Dedifferentiated amniotic fluid mesenchymal stem cell (primary cell): ENCODE data around the gene LYPD3.
"Not testable (repeated sequence)": the region's sequence is repeated elsewhere in the genome, so short reads cannot be mapped to it uniquely, and the experiment has no call there.

Experiments
- DNase-seq: peaks from one replicate; pipeline ENCODE4 v3.0.0-alpha.2; 2016; ENCODE audit errors: extremely low spot score

Gene LYPD3

DNA sequence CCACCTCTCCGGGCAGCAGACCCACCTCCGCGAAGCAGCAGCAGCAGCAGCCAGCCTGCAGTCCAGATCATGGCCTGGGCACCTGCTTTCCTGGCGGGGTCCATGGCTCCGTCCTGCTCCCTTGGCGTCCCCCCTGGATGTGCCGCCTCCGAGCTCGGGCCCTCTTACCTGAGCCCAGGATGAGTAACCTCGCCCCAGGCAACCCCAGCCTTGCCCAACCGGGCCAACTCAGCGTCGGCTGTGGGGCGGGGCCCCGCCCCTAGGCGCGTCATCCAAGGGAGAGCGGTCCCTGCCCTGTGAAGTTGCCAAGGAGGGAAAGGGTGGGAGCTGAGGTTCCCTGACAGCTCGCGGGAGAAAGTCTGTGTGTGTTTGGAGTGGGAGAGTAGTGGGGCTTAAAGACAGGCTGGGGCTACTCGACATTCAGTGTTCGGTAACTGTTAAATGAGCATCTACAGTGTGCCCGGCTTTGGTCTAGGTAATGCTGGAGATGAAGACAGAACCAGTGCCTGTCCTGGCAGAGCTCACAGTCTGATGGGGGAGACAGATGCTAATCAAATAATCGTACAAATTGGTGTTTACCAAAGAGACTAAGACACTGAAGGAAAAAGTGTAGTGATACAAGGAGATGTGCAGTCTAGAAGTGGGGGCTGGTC, at the start of gene LYPD3:
Gene LYPD3 (minus strand): TSS at position 141 of the 653 bp plus-strand sequence. CDS start 37 bp downstream, at position 104.
- no peak for DNase-seq

DNA sequence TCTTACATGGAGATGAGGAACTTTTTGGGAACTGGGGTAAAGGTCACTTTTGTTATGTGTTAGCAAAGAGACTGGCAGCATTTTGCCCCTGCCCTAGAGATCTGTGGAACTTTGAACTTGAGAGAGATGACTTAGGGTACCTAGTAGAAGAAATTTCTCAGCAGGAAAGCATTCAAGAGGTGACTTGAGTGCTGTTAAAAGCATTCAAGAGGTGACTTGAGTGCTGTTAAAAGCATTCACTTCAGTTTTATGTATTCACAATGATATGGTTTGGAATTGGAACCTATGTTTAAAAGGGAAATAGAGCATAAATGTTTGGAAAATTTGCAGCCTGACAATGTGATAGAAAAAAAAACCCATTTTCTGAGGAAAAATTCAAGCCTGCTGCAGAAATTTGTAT, 47.0 kb upstream of the LYPD3 start:
- not testable (repeated sequence) for DNase-seq

DNA sequence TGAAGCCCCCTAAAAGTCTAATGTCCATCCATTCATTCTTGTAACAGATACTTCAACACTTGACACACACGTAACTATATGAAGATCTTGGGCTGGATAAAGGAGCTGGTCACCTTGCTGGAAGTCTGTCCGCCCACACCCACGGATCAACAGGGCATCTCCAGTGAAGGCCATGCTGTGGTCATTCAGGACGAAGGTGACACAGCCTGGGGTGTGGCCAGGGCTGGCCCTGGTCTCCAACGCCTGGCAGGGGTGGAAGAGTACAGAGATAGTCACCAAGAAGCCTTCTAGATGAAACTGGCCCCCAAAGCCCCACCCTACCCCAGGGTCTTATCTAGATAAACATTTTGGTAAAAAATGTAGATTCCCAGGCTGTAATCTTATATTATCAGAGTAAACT, 45.9 kb upstream of the LYPD3 start:
- no peak for DNase-seq

DNA sequence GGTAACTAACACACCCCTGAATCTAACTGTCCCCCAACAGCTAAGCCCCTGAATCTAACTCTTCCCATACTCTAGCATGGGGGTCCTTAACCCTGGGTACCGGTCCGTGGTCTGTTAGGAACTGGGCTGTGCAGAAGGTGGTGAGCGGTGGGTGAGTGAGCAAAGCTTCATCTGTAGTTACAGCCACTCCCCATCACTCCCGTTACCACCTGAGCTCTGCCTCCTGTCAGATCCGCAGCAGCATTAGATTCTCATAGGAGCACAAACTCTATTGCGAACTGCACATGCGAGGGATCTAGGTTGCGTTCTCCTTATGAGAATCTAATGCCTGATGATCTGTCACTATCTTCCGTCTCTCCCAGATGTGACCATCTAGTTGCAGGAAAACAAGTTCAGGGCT, 45.3 kb upstream of the LYPD3 start:
- DNase-seq: no peak

DNA sequence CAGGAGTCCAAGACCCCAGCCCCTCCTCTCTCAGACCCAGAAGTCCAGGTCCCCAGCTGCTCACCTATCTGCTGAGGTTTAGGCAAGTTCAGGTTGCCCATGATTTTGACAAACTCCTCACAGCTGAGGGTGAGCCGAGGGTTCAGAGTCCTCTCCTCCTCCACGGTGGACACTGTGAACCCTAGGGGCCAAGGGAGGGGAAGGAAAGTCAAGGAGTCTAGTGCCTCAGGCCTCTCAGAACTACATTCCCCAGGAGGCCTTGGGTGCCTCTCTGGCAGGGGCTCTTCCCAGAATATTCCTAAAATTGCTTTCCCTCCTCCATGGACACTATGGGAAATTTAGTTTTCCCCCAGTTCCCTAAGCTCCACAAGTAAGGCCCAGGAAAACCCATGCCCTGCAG, 42.5 kb upstream of the LYPD3 start:
- no peak for DNase-seq

DNA sequence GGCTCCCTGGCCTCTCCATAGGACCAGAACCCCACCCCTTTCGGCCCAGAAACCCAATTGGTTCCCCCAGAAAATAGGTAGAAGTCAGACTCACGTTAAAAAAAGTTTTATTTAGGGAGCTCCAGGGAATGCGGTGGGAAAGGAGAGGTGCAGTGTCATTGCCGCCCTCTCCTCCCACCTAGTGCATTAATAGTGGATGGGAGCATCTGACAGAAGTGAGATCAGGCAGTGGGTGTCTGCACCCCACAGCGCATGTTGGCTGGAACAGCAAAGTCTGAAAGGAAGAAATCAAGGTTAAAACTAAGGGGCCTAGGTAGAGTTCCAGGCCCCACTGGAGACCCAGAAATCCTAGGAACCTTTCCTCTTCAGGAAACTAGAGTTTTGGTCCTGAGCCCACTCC, 41.2 kb upstream of the LYPD3 start:
- no peak for DNase-seq

DNA sequence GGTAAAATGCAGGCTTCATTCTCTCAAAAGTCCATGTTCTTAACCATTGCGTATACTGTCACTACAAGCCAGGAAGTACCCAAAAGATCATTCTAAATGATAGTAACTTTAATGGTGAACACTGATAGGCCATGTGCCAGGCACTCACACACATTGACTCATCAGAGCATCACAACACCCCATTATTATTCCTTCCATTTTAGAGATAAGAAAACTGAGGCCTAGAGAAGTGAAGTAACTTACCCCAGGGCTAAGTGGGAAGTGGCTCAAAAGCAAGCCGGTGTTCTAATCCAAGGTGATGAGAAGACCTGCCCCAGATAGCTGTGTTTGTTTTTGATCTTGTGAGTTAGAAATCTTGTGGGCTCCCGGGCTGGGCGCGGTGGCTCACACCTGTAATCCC, 40.5 kb upstream of the LYPD3 start:
- DNase-seq: no peak

DNA sequence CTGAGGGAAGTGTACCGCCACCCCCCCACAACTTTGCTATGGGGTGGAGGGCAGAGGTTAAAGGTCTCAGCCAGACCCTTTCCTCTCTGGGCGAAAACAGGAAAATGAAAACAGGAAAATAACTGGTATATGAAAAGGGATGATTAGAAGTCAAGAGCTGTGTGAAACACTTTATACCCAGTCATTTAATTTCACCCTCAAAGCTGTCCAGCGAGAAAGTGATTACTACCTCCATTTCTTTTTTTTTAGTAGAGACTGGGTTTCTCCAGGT, 39.7 kb upstream of the LYPD3 start:
- DNase-seq: no peak

DNA sequence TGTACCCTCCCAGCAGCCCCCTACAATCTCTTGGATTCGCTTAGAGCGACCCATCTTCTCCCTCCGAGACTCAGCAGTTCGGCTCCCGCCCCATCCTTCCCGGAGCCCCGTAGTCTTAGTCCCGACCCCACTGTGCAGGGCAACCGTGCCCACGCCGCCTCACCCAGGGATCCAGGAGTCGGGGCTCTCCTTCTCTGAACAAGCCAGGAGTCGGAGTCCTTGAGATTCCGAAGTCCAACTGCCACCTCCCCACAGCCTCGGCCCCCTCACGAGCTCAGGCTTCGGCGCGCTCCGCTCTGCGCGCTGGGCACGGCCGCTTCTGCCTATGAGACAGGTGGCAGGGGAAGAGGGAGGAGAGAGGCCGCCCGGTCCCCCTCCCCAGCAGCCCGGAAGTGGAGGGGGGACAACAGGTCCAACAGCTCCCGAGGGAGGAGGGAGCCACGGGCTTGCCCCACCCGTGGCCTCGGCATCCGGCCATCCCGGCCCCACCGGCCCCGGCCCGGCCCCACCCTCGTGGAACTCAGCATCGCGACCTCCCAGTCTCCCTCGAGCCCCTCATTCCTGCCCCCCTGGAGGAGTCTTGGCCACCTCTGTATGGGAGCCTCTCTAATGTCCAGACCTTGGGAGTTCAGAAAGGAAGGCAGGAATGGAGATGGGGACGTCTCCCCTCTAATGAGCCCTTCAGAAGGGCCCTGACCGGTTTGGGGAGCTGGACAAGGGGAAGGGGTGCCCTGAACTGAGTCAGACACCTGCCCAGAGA, 39.2 kb upstream of the LYPD3 start, which contains the start of gene PHLDB3:
Gene PHLDB3 (minus strand): TSS at position 321 of the 760 bp plus-strand sequence. CDS start 628 bp downstream, outside the sequence.
- DNase-seq: no peak

DNA sequence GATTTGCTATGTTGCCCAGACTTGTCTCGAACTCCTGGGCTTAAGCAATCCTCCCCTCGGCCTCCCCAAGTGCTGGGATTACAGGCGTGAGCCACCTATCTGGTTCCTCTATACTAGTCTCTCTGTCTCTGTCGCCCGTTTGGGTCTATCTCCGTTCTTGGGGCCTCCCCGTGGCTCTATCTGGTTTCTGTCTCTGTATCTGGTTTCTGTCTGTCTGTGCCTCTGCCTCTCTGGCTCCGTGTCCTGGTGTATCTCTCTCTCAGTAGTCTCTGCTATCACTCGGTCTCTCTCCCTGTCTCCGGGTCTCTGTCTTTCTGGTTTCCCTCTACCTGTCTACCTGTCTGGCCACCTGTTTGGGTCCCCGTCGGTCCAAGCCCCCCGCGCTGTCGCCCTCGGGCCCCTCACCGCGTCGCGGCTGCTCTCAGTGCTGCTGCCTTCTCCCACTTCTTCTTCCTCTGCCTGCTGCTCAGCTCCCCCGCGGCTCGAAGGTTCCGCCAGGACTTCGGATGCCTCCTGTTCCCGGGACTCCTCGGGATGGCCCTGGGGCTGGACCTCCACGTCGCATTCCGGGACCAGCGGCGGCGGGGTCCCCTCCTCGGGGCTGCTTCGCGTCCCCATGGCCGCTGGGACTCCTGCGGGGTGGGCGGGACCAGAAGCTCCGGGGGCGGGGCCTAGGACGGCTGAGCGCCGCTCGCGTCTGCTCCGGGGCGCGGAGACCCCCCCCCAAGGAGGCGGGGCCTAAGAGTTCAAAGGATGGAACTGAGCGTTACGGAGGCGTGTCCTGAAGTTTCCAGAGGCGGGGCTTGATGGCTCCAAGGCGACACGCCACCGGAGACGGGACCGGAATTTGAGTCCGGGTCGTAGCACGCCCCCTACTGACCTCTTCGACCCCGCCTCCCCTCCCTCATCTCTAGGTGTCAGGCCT, 38.4 kb upstream of the LYPD3 start:
- DNase-seq: peak; percentile 91

DNA sequence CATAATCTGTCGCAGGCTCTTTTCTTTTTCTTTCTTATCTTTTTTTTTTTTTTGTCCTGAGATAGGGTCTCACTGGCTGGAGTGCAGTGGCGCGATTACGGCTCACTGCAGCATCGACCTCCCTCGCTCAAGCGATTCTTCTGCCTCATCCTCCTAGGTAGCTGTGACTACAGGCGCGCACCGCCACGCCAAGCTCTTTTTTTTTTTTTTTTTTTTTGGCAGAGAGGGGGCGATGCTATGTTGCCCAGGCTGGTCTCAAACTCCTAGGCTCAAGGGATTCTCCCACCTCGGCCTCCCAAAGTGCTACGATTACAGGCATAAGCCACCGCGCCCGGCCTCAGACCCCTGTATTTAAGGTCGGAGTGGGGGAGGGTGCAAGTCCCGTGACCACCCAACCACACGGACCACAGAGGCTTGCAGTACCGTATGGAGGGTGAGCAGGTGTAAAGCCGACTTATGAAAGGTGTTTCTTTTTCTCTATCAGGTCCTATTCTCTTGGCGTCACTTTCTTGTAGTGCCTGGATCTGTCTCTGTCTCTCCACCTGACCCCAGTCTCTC, 37.1 kb upstream of the LYPD3 start:
- no peak for DNase-seq

DNA sequence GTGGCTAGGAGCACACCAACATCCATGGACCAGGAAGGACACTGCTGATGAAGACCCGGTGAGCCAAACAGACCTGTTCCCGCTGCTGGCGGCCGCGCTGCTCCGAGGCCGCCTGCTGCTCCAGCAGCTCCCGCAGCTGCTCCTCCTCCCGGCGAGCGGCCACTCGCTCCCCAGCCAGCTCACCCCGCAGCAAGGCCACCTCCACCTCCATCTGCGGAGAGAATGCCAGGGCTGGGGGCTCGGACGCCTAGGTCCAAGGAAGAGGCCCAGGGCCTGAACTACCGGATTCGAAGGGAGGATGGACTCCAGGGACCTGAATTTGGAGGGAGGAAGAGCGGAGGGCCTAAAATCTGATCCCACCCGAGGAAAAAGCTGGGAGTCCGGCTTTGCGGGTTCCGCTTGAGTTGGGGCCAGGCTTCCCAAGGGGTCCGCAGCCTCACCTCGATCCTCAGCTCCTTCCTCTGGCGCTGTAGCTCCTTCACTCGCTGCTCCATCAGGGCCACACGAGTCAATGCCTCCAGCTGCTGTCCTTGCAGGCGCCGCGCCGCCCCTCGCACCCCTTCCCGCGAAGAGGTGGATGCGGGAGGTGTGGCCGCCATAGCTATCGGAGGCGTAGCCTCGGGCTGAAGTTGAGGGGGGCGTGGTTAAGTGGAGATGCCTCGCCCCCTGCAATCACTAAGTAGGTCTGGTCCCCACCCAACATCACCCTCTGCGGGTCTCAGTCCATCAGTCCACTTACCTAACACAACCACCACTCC, 36.4 kb upstream of the LYPD3 start:
- no peak for DNase-seq

DNA sequence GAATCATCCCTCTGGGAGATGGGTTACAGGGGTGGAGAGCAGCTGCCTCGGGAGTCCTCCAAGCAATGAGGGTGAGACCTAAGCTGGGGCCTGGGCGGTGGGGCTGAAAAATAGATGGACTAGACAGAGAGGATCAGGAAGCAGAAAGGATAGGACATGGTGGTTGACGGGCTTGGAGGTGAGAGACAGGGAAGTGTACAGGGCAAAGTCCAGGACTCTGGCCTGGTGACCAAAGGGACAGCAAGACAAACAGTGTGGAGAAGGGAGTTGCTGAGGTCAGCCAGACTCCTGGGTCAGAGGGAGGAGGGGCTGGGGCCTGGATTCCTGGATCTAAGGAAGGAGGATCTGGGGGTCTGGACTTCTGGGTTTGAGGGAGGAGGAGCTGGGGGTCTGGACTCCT, 33.6 kb upstream of the LYPD3 start:
- DNase-seq: no peak

DNA sequence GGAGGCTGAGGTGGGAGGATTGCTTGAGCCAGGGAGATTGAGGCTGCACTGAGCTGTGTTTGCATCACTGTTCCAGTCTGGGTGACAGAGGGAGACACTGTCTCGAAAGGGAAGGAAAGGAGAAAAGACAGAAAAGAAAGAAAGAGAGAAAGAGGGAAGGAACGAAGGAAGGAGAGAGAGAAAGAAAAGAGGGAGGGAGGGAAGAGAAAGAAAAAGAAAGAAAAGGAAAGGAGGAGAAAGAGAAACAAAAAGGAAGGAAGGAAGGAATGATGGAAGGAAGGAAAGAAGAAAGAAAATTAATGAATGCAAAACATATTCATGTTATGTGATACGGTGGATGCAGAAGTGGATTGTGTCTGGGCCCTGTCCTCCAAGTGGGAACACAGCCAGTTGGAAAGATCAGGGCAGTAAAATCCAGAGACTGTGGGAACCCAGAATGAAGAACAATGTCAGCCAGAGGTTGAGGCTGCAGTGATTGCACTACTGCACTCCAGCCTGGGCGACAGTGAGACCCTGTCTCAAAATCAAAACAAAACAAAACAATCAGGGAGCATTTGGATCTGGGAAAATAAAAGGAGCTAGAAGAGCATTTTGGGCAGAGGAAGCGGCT, 32.9 kb upstream of the LYPD3 start:
- no peak for DNase-seq

DNA sequence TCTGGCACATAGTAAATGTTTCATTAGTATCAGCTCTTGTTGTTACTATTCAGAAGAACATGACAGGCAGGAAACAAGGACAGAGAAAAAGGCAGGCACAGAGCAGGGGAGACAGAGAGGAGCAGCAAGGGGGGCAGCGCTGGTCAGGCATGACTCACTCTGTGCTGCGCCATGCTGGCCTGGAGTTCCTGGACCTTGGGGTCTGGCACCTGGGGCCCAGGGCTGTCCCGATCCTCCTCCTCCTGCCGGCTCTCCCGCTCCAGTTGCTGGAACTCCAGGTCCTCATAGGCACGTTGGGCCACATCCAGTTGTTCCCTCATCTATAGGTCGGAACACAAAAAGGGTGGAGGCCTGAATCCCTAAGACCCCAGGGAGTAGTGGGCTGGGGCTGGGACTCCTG, 31.6 kb upstream of the LYPD3 start:
- no peak for DNase-seq

DNA sequence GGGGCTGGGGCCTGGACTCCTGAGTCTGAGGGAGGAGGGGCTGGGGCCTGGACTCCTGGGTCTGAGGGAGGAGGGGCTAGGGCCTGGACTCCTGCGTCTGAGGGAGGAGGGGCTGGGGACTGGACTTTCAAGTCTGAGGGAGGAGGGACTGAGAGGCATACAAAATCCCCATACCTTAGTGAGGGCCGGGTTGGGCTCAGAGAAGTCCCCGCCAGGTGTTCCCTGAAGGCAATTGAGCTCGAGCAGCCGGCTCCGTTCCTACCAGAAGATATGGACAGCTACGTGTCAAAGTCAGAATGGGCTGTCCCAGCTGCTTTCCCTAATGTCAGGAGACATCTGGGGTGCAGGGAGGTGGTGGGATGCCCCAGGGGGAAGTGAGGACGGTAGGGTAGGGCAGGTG, 29.7 kb upstream of the LYPD3 start:
- no peak for DNase-seq

DNA sequence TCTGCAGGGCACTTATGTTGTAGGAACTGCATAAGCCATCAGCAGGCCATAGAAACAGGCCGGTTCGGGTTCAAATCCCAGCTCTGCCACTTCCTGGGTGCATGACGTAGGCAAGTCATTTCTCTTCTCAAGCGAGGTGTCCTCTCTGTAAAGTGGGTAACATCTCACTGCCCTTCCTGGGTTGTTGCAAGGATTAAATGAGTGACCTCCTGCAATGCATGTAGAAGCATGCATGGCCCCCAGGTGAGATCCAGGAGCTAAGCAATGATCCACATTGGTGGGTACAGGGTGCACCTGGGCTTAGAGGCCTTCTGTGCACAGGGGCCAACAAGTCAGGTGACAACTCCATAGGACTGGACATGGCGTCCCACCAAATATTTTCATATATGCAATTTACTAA, 25.4 kb upstream of the LYPD3 start:
- DNase-seq: no peak

DNA sequence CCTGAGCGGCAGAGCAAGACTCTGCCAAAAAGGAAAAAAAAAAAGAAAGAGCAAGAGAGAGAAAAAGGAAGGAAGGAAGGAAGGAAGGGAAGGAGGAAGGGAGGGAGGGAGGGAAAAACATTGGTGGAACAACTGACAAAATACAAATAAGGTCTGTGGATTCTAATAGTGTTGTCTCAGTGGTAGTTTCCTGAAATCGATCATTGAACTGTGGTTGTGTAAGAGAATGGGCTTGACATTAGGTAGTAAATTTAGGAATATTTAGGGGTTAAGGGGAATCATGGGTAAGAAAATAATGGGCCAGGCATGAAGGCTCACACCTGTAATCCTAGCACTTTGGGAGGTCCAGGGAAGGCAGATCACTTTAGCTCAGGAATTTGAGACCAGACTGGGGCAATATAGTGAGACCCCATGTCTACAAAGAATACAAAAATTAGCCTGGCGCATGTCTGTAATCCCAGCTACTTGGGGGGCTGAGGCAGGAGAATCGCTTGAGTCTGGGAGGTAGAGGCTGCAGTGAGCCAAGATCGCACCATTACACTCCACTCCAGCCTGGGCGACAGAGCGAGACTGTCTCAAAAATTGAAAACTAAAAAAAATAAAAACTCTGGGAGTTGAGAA, 24.7 kb upstream of the LYPD3 start:
- no peak for DNase-seq

DNA sequence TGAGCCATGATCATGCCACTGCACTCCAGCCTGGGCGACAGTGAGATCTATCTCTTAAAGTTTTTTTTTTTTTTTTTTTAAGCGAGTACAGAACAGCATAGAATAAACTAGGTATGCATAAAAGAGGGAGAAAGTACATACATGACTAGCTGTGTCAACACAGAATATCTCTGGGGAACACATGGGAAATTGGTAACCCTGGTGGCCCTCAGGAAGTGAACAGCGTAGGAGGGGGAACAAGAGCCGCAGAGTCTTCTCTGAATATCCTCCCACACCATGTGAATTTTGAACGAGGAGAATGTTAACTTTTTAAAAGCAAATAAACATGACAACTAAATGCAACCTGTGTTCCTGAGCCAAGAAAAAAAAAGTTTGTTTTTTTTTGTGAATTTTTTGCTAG, 23.9 kb upstream of the LYPD3 start:
- no peak for DNase-seq

DNA sequence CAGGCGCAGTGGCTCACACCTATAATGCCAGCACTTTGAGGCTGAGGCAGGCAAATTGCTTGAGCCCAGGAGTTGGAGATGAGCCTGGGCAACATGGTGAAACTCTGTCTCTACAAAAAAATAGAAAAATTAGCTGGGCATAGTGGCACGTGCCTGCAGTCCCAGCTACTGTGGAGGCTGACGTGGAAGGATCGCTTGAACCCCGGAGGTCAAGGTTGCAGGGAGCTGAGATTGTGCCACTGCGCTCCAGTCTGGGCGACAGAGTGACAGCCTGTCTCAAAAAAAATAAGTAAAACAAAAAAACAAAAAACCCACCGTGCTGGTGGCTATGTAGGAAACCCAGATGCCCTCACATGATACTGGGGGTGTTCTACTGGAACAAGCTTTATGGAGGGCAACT, 22.8 kb upstream of the LYPD3 start:
- DNase-seq: no peak

DNA sequence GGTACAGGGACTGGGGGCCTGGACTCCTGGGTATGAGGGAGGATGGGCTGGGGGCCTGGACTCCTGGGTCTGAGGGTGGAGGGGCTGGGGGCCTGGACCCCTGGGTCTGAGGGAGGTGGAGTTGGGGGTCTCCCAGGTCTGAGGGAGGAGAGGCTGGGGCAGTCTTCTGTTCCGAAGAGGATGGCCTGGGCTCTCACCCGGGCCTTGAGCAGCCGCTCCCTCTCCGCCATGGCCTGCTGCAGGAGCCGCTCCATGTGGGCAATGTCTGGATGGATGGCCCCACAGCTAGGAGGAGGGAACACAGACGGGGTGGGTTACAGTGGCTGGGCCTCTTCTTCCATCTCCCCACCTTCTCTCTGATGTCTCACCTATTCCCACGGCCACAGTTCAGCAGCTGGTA, 21.0 kb upstream of the LYPD3 start:
- DNase-seq: no peak
